Measurements from ENCODE around the gene ACOT7.

DNA sequence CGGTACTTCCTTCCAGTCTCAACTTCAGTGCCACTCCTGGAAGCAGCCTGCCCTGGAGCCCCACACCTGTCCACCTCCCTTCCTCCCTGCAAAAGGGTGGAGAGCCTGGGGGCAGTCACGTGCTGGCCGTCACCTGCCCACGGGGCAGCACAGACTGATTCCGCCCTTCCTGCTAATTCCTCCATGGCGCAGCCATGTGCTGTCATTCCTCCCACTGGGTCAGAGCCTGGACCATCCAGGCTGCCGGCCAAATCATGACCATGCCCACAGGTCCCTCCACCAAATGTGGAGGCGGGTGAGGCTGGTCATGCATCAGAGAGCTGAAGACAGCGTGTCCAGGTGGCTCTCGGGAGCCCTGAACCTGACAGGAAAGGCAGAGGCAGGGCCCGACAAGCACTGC, 108.2 kb downstream of the ACOT7 start:
- TF ChIP-seq, protein P1, sequence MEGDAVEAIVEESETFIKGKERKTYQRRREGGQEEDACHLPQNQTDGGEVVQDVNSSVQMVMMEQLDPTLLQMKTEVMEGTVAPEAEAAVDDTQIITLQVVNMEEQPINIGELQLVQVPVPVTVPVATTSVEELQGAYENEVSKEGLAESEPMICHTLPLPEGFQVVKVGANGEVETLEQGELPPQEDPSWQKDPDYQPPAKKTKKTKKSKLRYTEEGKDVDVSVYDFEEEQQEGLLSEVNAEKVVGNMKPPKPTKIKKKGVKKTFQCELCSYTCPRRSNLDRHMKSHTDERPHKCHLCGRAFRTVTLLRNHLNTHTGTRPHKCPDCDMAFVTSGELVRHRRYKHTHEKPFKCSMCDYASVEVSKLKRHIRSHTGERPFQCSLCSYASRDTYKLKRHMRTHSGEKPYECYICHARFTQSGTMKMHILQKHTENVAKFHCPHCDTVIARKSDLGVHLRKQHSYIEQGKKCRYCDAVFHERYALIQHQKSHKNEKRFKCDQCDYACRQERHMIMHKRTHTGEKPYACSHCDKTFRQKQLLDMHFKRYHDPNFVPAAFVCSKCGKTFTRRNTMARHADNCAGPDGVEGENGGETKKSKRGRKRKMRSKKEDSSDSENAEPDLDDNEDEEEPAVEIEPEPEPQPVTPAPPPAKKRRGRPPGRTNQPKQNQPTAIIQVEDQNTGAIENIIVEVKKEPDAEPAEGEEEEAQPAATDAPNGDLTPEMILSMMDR (IDR thresholded peaks at IDR 0.05) = no peak
- no peak for TF ChIP-seq POLR2A (IDR thresholded peaks at IDR 0.05)

Measured in testis (tissue), 2 donors.